HG02840 (cell line): ENCODE data around the gene RNF213.
A peak's percentile ranks its signal among the peaks of the same experiment; 100 is the strongest.
"Not testable (repeated sequence)": the region's sequence is repeated elsewhere in the genome, so short reads cannot be mapped to it uniquely, and the experiment has no call there.

Experiments used
- ATAC-seq: cut with Tn5 transposase; IDR thresholded peaks from one replicate; pipeline ENCODE4 v1.9.1; 2021; ENCODE audit warnings: mild to moderate bottlenecking, moderate library complexity, moderate number of reproducible peaks; ENCODE audit not compliant: unreplicated experiment, low FRiP score

RNF213 gene

GRCh38 chr17:80408872-80409271, 148.2 kb downstream of the RNF213 start:
- no peak for ATAC-seq

- no peak for ATAC-seq
Measured at GRCh38 chr17:80409626-80410025, 149.0 kb downstream of the RNF213 start.

GRCh38 chr17:80410441-80411087, 149.9 kb downstream of the RNF213 start:
- not testable (repeated sequence) for ATAC-seq

- ATAC-seq, result no peak
Measured at GRCh38 chr17:80413771-80414507, 153.3 kb downstream of the RNF213 start.

- ATAC-seq, result peak; percentile 23
Measured at GRCh38 chr17:80414508-80414802, 153.8 kb downstream of the RNF213 start.

- peak; percentile 92 for ATAC-seq
Measured at GRCh38 chr17:80414803-80415625, 154.4 kb downstream of the RNF213 start, which contains the start of gene ENDOV. TSS of gene ENDOV (plus strand) at chr17:80415167. CDS start at chr17:80415195, 28 bp downstream.

- ATAC-seq, result no peak
Measured at GRCh38 chr17:80415626-80416137, 155.0 kb downstream of the RNF213 start.

- ATAC-seq, result no peak
Measured at GRCh38 chr17:80416260-80416939, 155.7 kb downstream of the RNF213 start.

- ATAC-seq, result no peak
Measured at GRCh38 chr17:80416940-80417293, 156.3 kb downstream of the RNF213 start.

GRCh38 chr17:80418589-80418988, 157.9 kb downstream of the RNF213 start:
- ATAC-seq, result no peak

- ATAC-seq, result no peak
Measured at GRCh38 chr17:80419255-80419654, 158.6 kb downstream of the RNF213 start.

- ATAC-seq, result no peak
Measured at GRCh38 chr17:80421381-80422090, 160.9 kb downstream of the RNF213 start.

GRCh38 chr17:80422276-80422675, 161.6 kb downstream of the RNF213 start:
- no peak for ATAC-seq

- ATAC-seq, result no peak
Measured at GRCh38 chr17:80422981-80423380, 162.3 kb downstream of the RNF213 start.

GRCh38 chr17:80423536-80424225, 163.0 kb downstream of the RNF213 start:
- no peak for ATAC-seq

GRCh38 chr17:80424261-80424660, 163.6 kb downstream of the RNF213 start:
- no peak for ATAC-seq

GRCh38 chr17:80424878-80425765, 164.5 kb downstream of the RNF213 start:
- ATAC-seq, result no peak

GRCh38 chr17:80425835-80426426, 165.3 kb downstream of the RNF213 start:
- ATAC-seq, result no peak
